ENCODE data around the gene SPPL2B.

DNA sequence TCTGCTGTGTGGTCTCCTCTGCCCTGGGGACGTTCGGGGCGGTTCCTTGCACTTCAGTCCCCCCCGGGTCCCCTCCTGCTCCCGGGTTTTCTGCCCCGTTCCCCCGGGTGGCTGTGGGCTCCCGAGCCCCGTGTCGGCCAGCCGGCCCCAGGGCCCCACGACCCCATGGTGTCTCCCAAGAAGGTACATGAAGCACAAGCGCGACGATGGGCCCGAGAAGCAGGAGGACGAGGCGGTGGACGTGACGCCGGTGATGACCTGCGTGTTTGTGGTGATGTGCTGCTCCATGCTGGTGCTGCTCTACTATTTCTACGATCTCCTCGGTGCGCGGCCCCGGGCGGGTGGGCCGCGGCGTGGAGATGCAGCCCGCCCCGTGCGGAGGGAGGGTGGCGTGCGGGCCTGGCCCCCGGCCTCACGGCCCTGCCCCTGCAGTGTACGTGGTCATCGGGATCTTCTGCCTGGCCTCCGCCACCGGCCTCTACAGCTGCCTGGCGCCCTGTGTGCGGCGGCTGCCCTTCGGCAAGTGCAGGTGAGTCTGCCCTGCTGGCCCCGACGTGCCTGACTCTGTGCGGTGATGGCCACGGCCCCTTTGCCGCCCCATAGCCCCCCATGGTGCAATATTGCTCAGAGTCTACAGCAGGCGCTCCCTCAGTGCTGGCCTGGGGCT, 11.3 kb downstream of the SPPL2B start:
- TF ChIP-seq, protein P1, sequence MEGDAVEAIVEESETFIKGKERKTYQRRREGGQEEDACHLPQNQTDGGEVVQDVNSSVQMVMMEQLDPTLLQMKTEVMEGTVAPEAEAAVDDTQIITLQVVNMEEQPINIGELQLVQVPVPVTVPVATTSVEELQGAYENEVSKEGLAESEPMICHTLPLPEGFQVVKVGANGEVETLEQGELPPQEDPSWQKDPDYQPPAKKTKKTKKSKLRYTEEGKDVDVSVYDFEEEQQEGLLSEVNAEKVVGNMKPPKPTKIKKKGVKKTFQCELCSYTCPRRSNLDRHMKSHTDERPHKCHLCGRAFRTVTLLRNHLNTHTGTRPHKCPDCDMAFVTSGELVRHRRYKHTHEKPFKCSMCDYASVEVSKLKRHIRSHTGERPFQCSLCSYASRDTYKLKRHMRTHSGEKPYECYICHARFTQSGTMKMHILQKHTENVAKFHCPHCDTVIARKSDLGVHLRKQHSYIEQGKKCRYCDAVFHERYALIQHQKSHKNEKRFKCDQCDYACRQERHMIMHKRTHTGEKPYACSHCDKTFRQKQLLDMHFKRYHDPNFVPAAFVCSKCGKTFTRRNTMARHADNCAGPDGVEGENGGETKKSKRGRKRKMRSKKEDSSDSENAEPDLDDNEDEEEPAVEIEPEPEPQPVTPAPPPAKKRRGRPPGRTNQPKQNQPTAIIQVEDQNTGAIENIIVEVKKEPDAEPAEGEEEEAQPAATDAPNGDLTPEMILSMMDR (IDR thresholded peaks at IDR 0.05), result no peak
- no peak for TF ChIP-seq POLR2A (IDR thresholded peaks at IDR 0.05)

All from body of pancreas (tissue), 4 donors.